KBM-7 (cell line): Measurements from ENCODE around the gene SUPT16H.
"Not testable (repeated sequence)": the region's sequence is repeated elsewhere in the genome, so short reads cannot be mapped to it uniquely, and the experiment has no call there.

ENCODE experiments used
- DNase-seq: peaks from one replicate; pipeline ENCODE4 v3.0.0-alpha.2; 2015
- in situ Hi-C: fragments of 300-500 bp; cut with MboI; formaldehyde crosslinking; loops from 2 replicates; pipeline ENCODE4 v1.14.3; 2020; ENCODE audit warnings: low sequenced_read_pairs, low pct_unique_long_range_greater_than_20kb, mixed read lengths

Gene SUPT16H

GRCh38 chr14:21308479-21309237 lies 75.2 kb downstream of the SUPT16H start:
- in situ Hi-C loops, result no loop called here
- no peak for DNase-seq

GRCh38 chr14:21308132-21308478 lies 75.7 kb downstream of the SUPT16H start:
- DNase-seq, result no peak
- in situ Hi-C loops, result no loop called here

- DNase-seq, result no peak
- in situ Hi-C loops, result no loop called here
Observed at GRCh38 chr14:21307637-21308036, 76.2 kb downstream of the SUPT16H start.

GRCh38 chr14:21302836-21303140 lies 81.0 kb downstream of the SUPT16H start:
- DNase-seq, in situ Hi-C loops: not testable (repeated sequence)

GRCh38 chr14:21302013-21302835 lies 81.6 kb downstream of the SUPT16H start:
- DNase-seq, result no peak
- in situ Hi-C loops, result no loop called here
